ENCODE data around the gene PDE6B. TPM values are rescaled to one million over a fixed set of nuclear protein-coding genes. Genes with fewer than 3 reads are reported as not detected.

Gene PDE6B
- 0.08 to 0.09 TPM in 2 of 3 replicates, not detected in the other for polyA plus RNA-seq
- polyA plus RNA-seq (2011; ENCODE audit: low read depth): not detected
- polyA plus RNA-seq (2011; cell fraction: cytosol; rRNA removed): 0.09 and 0.17 TPM in 2 replicates
- 0.04 TPM in 1 of 2 replicates, not detected in the other for polyA plus RNA-seq (2011; cell fraction: nucleus; rRNA removed)
- not detected in 2 replicates for polyA plus RNA-seq (2012; ENCODE audit: low replicate concordance)
- not detected in 3 replicates for polyA minus RNA-seq
- polyA minus RNA-seq (2011; cell fraction: cytosol; rRNA and poly(A)+ RNA removed): not detected
- polyA minus RNA-seq (2011; cell fraction: nucleus; rRNA and poly(A)+ RNA removed): not detected in 2 replicates

GRCh38 chr4:624705-625590, at the start of gene PDE6B:
Gene PDE6B, plus strand, starts transcription at chr4:625573. Its CDS starts 54 bp downstream, at chr4:625627.
- DNase-seq (ENCODE audit: low read depth, low spot score): no peak
- dilution Hi-C loops (cut with MboI; ENCODE audit: extremely low pct_ligation_motif_present, low sequenced_read_pairs): no loop called here
- Histone ChIP-seq H3K79me2 (ENCODE audit: control insufficient read depth, insufficient read depth, low read length) (no peaks in the 10 kb centered on the region), H3K9me3 (ENCODE audit: control insufficient read depth, low read depth, low read length) (peaks cover 3% of the 10 kb centered on the region), H3K36me3 (ENCODE audit: control insufficient read depth in 2 of 2, extremely low read depth in 1 of 2, insufficient read depth in 2 of 2, low read length in 2 of 2) (no peaks in the 10 kb centered on the region), H3K27ac (ENCODE audit: control insufficient read depth, insufficient read depth, low read length) (no peak within 1 kb of the TSS), H3K4me1 (ENCODE audit: control insufficient read depth, extremely low read depth, insufficient read depth, low read length) (no peaks in the 10 kb centered on the region), H3K4me2 (ENCODE audit: control insufficient read depth, extremely low read depth, insufficient read depth, low read depth, low read length) (no peak within 1 kb of the TSS), H3K9ac (ENCODE audit: control insufficient read depth, extremely low read depth, insufficient read depth, low read length) (no peak within 1 kb of the TSS), H3K4me3 (ENCODE audit: control insufficient read depth in 2 of 3, extremely low read depth in 1 of 3, insufficient read depth in 2 of 3, low read depth in 1 of 3, low read length in 3 of 3) (no peak within 1 kb of the TSS), H2AFZ (ENCODE audit: control insufficient read depth, low read length) (no peak within 1 kb of the TSS), H3K9me1 (ENCODE audit: control insufficient read depth, extremely low read depth, insufficient read depth, low read length) (no peaks in the 10 kb centered on the region), H3K27me3 (ENCODE audit: control insufficient read depth, extremely low read depth, insufficient read depth, low read length) (no peaks in the 10 kb centered on the region), H4K20me1 (ENCODE audit: control insufficient read depth, extremely low read depth, insufficient read depth, low read length) (no peaks in the 10 kb centered on the region)
- TF ChIP-seq CTCF (optimal IDR thresholded peaks at IDR 0.05 in 1 of 3, IDR thresholded peaks at IDR 0.05 in 1 of 3, conservative IDR thresholded peaks at IDR 0.05 in 1 of 3; ENCODE audit: extremely low read depth in 1 of 3, insufficient read depth in 2 of 3, low read length in 3 of 3): no peak
- TF ChIP-seq EZH2 (IDR thresholded peaks at IDR 0.05; ENCODE audit: low read length): no peak
- no peak for FAIRE-seq

GRCh38 chr4:576245-576821, 49.0 kb upstream of the PDE6B start, which contains the start of gene TMEM271:
Gene TMEM271, minus strand, starts transcription at chr4:576295. Its CDS starts 233 bp downstream, at chr4:576062.
- no peak for FAIRE-seq
- Histone ChIP-seq H3K4me1 (ENCODE audit: control insufficient read depth, extremely low read depth, insufficient read depth, low read length) (peaks cover 10% of the 10 kb centered on the region), H3K27me3 (ENCODE audit: control insufficient read depth, extremely low read depth, insufficient read depth, low read length) (peaks cover 76% of the 10 kb centered on the region), H3K9ac (ENCODE audit: control insufficient read depth, extremely low read depth, insufficient read depth, low read length) (no peak within 1 kb of the TSS), H3K36me3 (ENCODE audit: control insufficient read depth in 2 of 2, extremely low read depth in 1 of 2, insufficient read depth in 2 of 2, low read length in 2 of 2) (no peaks in the 10 kb centered on the region), H3K27ac (ENCODE audit: control insufficient read depth, insufficient read depth, low read length) (no peak within 1 kb of the TSS), H2AFZ (ENCODE audit: control insufficient read depth, low read length) (no peak within 1 kb of the TSS), H4K20me1 (ENCODE audit: control insufficient read depth, extremely low read depth, insufficient read depth, low read length) (peaks cover 7% of the 10 kb centered on the region), H3K9me3 (ENCODE audit: control insufficient read depth, low read depth, low read length) (no peaks in the 10 kb centered on the region), H3K79me2 (ENCODE audit: control insufficient read depth, insufficient read depth, low read length) (no peaks in the 10 kb centered on the region), H3K4me2 (ENCODE audit: control insufficient read depth, extremely low read depth, insufficient read depth, low read depth, low read length) (peak within 1 kb of the TSS; percentile 64), H3K4me3 (ENCODE audit: control insufficient read depth in 2 of 3, extremely low read depth in 1 of 3, insufficient read depth in 2 of 3, low read depth in 1 of 3, low read length in 3 of 3) (peak within 1 kb of the TSS in 1 of 3 experiments; percentile 43), H3K9me1 (ENCODE audit: control insufficient read depth, extremely low read depth, insufficient read depth, low read length) (no peaks in the 10 kb centered on the region)
- no peak for DNase-seq (ENCODE audit: low read depth, low spot score)
- dilution Hi-C loops (cut with MboI; ENCODE audit: extremely low pct_ligation_motif_present, low sequenced_read_pairs): no loop called here
- TF ChIP-seq EZH2 (IDR thresholded peaks at IDR 0.05; ENCODE audit: low read length): peak; percentile 30
- no peak for TF ChIP-seq CTCF (optimal IDR thresholded peaks at IDR 0.05 in 1 of 3, IDR thresholded peaks at IDR 0.05 in 1 of 3, conservative IDR thresholded peaks at IDR 0.05 in 1 of 3; ENCODE audit: extremely low read depth in 1 of 3, insufficient read depth in 2 of 3, low read length in 3 of 3)

All from keratinocyte (primary cell).